Neural cell (in vitro differentiated cells): ENCODE data around the gene EVA1B.

ENCODE experiments used
- CTCF ChIP-seq: fragments of 450-650 bp; IDR thresholded peaks from 2 replicates; pipeline ENCODE4 v1.5.1; 2014; ENCODE audit warnings: antibody characterized with exemption, mild to moderate bottlenecking, moderate library complexity; ENCODE audit not compliant: poor library complexity, severe bottlenecking
- SMC3 ChIP-seq: fragments of 450-650 bp; conservative IDR thresholded peaks from 2 replicates; pipeline ENCODE4 v1.6.1; 2014; ENCODE audit warnings: antibody characterized with exemption, mild to moderate bottlenecking, moderate library complexity; ENCODE audit not compliant: poor library complexity

- TF ChIP-seq CTCF (no peak), SMC3 (no peak)
Observed at GRCh38 chr1:36327421-36328087, 4.1 kb upstream of the EVA1B start.
